ENCODE measurements around the gene ZRSR2. TPM values are rescaled to one million over a fixed set of nuclear protein-coding genes. Genes with fewer than 3 reads are reported as not detected.

The ZRSR2 gene
- total and polyA plus RNA-seq, 2 of the 13 experiments (the other 11 are each of a cell fraction or from before 2014, with no cell fraction given), result 3.6 to 4.9 TPM

DNA sequence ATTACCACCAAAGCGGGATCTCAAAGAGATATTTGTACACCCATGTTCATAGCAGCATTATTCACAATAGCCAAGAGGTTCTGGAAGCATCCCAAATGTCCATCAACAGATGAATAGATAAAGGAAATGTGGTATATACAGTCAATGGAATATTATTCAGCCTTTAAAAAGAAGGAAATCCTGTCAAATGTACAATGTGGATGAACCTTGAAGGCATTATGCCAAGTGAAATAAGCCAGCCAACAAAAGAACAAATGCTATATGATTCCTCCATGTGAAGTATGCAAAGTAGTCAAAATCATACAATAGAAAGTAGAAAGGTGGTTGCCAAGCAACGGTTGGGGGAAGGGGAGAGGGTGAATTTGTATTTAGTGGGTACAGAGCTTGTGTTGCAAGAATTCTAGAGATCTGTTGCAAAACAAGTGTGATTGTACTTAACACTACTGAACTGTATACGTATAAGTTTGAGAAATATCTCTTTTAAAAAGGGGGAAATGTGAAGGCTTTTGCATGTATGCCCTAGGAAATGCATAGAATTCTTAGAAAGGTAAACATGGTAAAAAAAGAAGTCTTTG lies 5.0 kb upstream of the ZRSR2 start:
- intact Hi-C loops (cut with micrococcal nuclease; ENCODE audit: unreplicated experiment), result no loop called here
- Histone ChIP-seq H3K36me3 (replicated peaks in 1 of 2; ENCODE audit: control insufficient read depth in 1 of 2, insufficient read depth in 2 of 2, low read length in 2 of 2) (no peaks in the 10 kb centered on the region), H4K20me1 (ENCODE audit: insufficient read depth, low read length) (no peaks in the 10 kb centered on the region), H3K4me2 (ENCODE audit: low read depth, low read length) (no peak overlapping the region), H2AFZ (ENCODE audit: low read length) (no peak overlapping the region), H3K9me3 (ENCODE audit: low read length) (no peaks in the 10 kb centered on the region), H3K79me2 (ENCODE audit: insufficient read depth, low read length) (no peaks in the 10 kb centered on the region), H3K27ac (ENCODE audit: extremely low read length, insufficient read depth, low read length) (no peak overlapping the region), H3K4me1 (ENCODE audit: insufficient read depth, low read length) (peaks cover 9% of the 10 kb centered on the region), H3K9ac (ENCODE audit: insufficient read depth, low read depth, low read length) (no peak overlapping the region), H3K27me3 (ENCODE audit: control insufficient read depth in 1 of 2, insufficient read depth in 2 of 2, low read length in 2 of 2) (no peaks in the 10 kb centered on the region), H3K4me3 (replicated peaks in 1 of 3; ENCODE audit: insufficient read depth in 1 of 3, low read depth in 2 of 3, low read length in 3 of 3) (no peak overlapping the region)
- no TSS peak for BruUV-seq (replicated peaks)
- ChIA-PET CTCF (ENCODE audit: low intra/inter-chr PET ratio, low total read pairs) (no interaction called here), POLR2A (no interaction called here)
- TF ChIP-seq, protein P1, sequence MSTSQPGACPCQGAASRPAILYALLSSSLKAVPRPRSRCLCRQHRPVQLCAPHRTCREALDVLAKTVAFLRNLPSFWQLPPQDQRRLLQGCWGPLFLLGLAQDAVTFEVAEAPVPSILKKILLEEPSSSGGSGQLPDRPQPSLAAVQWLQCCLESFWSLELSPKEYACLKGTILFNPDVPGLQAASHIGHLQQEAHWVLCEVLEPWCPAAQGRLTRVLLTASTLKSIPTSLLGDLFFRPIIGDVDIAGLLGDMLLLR (CRISPR knock-in tag; IDR thresholded peaks at IDR 0.05), result no peak
- TF ChIP-seq RFX5 (IDR thresholded peaks at IDR 0.05; ENCODE audit: low read depth, low read length) (no peak), CEBPB (IDR thresholded peaks at IDR 0.05; ENCODE audit: borderline replicate concordance, low read depth, low read length) (0 out of 2 replicates have a peak, but pooled peaks have one; percentile 27)
- TF ChIP-seq, protein P2, sequence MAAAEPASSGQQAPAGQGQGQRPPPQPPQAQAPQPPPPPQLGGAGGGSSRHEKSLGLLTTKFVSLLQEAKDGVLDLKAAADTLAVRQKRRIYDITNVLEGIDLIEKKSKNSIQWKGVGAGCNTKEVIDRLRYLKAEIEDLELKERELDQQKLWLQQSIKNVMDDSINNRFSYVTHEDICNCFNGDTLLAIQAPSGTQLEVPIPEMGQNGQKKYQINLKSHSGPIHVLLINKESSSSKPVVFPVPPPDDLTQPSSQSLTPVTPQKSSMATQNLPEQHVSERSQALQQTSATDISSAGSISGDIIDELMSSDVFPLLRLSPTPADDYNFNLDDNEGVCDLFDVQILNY (CRISPR knock-in tag; conservative IDR thresholded peaks at IDR 0.05), result no peak
- ATAC-seq, result no peak
- peak; percentile 21 for DNase-seq (ENCODE audit: low spot score)
- WGBS (ENCODE audit: low lambda C conversion rate), result 62% methylated on average over 3 of the region's 3 CpGs
- in situ Hi-C loops (cut with HindIII; ENCODE audit: extremely low pct_ligation_motif_present, low pct_unique_long_range_greater_than_20kb), result no loop called here
- FAIRE-seq, result no peak

GRCh38 chrX:15786915-15787314 lies 3.4 kb upstream of the ZRSR2 start:
- in situ Hi-C loops (cut with HindIII; ENCODE audit: extremely low pct_ligation_motif_present, low pct_unique_long_range_greater_than_20kb), result no loop called here
- no TSS peak for BruUV-seq (replicated peaks)
- no peak for FAIRE-seq

More at GRCh38 chrX:15786915-15787314, 3.4 kb upstream of the ZRSR2 start:
- Histone ChIP-seq H3K9ac (ENCODE audit: insufficient read depth, low read depth, low read length) (no peak overlapping the region), H3K4me3 (replicated peaks in 1 of 3; ENCODE audit: insufficient read depth in 1 of 3, low read depth in 2 of 3, low read length in 3 of 3) (no peak overlapping the region), H3K27me3 (ENCODE audit: control insufficient read depth in 1 of 2, insufficient read depth in 2 of 2, low read length in 2 of 2) (no peaks in the 10 kb centered on the region; a peak in 1 of 5 replicates), H3K36me3 (replicated peaks in 1 of 2; ENCODE audit: control insufficient read depth in 1 of 2, insufficient read depth in 2 of 2, low read length in 2 of 2) (no peaks in the 10 kb centered on the region), H4K20me1 (ENCODE audit: insufficient read depth, low read length) (no peaks in the 10 kb centered on the region), H3K4me2 (ENCODE audit: low read depth, low read length) (no peak overlapping the region), H3K27ac (ENCODE audit: extremely low read length, insufficient read depth, low read length) (no peak overlapping the region), H3K9me3 (ENCODE audit: low read length) (no peaks in the 10 kb centered on the region), H3K79me2 (ENCODE audit: insufficient read depth, low read length) (no peaks in the 10 kb centered on the region), H3K4me1 (ENCODE audit: insufficient read depth, low read length) (peaks cover 9% of the 10 kb centered on the region), H2AFZ (ENCODE audit: low read length) (no peak overlapping the region)
- DNase-seq (ENCODE audit: low spot score), result no peak
- POLR2A ChIA-PET, result no interaction called here
- TF ChIP-seq NFYB (CRISPR knock-in tag; IDR thresholded peaks at IDR 0.05) (no peak), HCFC1 (IDR thresholded peaks at IDR 0.05; ENCODE audit: low read depth, low read length) (no peak), MLX (CRISPR knock-in tag; IDR thresholded peaks at IDR 0.05) (no peak), ZNF224 (CRISPR knock-in tag; IDR thresholded peaks at IDR 0.05) (no peak), GMEB1 (CRISPR knock-in tag; IDR thresholded peaks at IDR 0.05; ENCODE audit: borderline replicate concordance) (no peak), KAT7 (CRISPR knock-in tag; IDR thresholded peaks at IDR 0.05; ENCODE audit: borderline replicate concordance) (no peak), ZNF678 (CRISPR knock-in tag; IDR thresholded peaks at IDR 0.05) (no peak)
- intact Hi-C loops (cut with micrococcal nuclease; ENCODE audit: unreplicated experiment), result no loop called here
- WGBS (ENCODE audit: low lambda C conversion rate), result 100% methylated on average over 2 of the region's 3 CpGs
- CTCF ChIA-PET (ENCODE audit: low intra/inter-chr PET ratio, low total read pairs), result no interaction called here
- ATAC-seq, result no peak

Measured in HepG2 (cell line).